HuH-7 (cell line): Measurements from ENCODE around the gene DELE1.
"Not testable (repeated sequence)": the region's sequence is repeated elsewhere in the genome, so short reads cannot be mapped to it uniquely, and the experiment has no call there.

Experiments
- DNase-seq: peaks from one replicate; pipeline ENCODE4 v3.0.0; 2011; ENCODE audit warnings: low spot score

DELE1 gene

DNA sequence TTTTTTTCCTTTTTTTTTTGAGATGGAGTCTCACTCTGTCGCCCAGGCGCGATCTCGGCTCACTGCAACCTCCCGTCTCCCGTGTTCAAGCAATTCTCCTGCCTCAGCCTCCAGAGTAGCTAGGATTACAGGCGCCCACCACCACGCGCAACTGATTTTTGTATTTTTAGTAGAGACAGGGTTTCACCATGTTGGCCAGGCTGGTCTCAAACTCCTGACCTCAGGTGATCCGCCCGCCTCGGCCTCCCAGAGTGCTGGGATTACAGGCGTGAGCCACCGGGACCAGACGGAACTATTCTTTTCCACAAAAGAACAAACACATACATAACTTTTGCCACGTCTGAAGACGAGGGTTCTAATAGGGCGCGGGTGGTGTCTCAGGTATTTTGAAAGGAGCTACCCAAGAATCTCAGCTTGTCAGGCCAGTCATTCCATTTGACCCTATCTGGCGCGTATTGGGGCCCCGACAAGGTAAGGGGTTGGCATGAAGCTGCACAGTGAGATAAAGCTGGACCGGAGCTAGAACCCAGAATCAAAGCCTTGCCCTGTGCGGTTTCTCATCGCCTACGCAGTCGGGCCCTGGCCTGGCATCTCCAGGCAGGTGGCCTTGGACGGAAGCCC, 734 bp upstream of the DELE1 start:
- DNase-seq: not testable (repeated sequence)

- no peak for DNase-seq
These were observed 2.8 kb downstream of the DELE1 start for GRCh38 chr5:141926434-141926833.

DNA sequence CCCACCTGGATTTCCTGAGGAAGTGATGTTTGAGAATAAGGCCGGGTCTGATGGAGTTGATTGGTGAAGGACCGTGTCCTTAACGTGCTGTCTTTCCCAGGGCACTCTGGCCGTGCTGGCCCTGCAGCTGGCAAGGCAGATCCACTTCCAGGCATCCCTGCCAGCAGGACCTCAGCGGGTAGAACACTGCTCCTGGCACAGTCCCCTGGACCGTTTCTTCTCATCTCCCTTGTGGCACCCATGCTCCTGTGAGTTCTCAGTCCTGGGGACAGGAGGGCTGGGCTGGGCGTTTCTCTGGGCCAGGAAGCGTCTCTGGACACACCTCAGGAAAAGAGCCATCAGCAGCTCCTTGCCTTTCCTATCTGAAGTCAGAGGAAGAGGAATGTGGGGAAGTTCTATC, 4.4 kb downstream of the DELE1 start:
- DNase-seq: no peak

DNA sequence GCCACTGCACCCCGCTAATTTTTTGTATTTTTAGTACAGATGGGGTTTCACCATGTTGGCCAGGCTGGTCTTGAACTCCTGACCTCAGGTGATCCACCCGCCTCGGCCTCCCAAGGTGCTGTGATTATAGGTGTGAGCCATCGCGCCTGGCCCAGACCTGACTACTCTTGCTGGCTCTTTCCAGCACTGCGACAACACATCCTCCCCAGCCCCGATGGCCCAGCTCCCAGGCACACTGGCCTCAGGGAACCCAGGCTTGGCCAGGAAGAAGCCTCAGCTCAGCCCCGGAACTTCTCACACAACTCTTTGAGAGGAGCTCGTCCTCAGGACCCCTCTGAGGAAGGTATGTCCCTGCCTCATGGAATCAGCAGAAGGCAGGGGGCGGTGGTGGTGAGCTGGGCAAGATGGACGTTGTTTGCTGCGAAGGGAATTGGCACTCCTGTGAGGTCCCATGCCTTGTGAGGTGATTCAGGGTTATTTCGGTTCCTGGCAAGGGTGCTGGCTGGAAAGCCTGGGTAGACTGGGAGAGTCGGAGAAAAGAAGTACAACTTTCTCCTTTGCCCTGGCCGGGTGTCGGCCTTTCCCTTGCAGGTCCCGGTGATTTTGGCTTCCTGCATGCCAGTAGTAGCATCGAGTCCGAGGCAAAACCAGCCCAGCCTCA, 5.9 kb downstream of the DELE1 start:
- DNase-seq: no peak

DNA sequence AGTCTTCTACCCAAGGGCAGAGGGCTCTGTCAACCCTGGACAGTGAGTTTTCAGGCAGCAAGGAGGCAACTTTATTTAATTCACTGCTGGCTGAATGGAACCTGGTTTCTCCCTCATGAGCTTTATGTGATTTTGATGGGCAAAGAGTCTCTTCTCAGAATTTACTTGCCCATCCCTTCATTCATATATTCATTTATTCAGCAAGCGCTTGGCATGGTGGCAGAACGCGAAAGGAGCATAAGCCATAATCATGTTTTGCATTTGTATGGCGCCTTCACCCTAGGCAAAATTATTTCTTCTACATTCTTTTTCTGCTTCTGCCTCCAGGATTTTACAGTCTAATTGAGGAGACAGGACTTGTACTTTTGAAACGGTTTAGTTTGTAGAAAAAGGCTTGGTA, 8.0 kb downstream of the DELE1 start:
- no peak for DNase-seq

GRCh38 chr5:141933151-141933550, 9.5 kb downstream of the DELE1 start:
- no peak for DNase-seq

DNA sequence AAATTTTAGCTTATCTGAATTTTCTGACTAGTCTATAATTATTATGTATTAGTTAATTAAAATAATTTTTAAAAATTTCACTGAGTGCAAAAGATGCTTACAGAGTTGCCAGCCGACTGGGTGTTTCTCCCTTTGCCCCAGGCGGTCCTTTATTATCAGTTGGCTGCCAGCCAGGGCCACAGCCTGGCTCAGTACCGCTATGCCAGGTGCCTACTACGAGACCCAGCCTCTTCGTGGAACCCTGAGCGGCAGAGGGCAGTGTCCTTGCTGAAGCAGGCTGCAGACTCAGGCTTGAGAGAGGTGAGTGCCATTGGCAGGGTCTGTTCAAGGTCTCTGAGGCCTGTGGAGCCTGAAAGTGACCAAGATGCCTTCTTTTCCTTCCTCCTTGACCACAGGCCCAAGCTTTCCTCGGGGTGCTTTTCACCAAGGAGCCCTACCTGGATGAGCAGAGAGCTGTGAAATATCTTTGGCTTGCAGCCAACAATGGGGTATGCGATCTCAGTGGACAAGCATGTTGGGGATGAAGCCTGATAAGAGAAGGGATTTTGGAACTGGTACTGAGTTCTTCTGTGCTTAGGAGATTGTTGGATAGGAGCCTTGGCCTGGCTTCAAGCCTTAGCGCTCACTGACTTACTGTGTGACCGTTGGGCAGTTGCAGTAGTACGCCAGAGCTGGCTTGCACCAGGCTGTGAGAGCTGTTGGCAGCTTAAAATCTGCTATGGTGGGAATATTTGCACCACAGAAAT, 10.6 kb downstream of the DELE1 start:
- no peak for DNase-seq

DNA sequence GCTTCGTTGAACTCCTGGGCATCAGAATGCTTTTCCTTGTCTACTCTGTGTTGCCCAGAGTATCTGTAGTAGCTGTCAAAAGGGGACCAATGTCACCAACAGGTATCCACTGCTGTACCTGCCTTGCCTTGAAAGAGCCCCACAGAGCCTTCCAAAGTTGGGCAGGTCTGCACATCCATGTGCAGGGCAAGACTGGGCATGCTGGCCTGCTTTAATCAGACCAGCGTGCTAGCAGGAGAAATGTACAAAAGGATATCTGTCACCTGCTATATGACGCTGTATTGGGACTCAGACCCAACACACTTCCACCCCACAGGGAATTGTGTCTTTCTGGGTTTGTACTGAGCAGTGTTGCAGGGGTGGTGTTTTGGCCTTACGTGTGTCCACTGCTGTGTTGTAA, 11.9 kb downstream of the DELE1 start:
- no peak for DNase-seq

DNA sequence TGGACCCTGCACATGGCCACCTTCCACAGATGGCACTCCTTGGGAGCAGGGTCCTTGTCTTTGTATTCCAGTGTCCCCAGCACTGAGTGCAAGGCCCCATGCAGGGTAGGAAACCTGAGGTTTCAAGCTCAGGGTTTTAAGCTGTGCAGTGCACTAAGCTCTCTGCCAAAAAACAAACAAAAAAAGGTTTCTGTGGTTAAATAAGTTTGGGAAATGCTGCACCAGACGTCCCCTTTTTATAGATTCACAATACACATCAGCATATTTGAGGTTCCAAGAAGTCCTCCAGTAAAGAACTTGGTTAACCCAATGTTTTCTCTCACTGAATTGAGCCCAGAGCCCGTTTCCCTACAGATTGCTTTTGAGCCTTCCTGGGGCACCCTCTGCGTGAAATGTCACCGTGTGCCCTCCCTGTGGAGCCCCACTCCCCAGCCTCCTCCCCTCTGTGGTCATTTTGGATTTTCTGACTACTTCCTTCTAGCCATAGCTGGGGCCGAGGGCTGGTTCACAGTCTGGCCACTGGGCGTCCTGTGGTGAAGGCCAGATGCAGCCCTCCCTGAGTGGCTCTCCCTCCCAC, 17.1 kb downstream of the DELE1 start:
- no peak for DNase-seq

GRCh38 chr5:141941307-141941706, 17.6 kb downstream of the DELE1 start:
- no peak for DNase-seq

DNA sequence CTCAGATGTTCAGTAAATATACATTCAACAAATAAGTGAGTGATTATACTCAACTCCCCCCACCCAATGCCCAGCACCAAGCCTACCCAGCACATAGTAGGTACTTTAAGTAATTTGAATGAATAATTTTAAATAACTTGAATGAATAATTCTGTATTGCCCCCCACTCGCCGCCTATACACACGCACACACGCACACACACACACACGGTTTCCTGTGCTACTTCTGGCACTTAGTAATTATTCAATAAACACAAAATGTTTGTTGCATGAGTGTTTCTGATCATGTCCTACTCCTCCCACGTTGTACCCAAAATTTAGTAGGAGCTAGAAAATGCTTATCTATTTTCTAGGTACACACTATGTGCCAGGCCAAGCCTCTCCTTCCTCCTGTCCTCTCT, 18.1 kb downstream of the DELE1 start:
- no peak for DNase-seq

- DNase-seq: no peak
These were observed 18.6 kb downstream of the DELE1 start for GRCh38 chr5:141942185-141942857.

- DNase-seq: no peak
These were observed 20.4 kb downstream of the DELE1 start for GRCh38 chr5:141944076-141944475.

DNA sequence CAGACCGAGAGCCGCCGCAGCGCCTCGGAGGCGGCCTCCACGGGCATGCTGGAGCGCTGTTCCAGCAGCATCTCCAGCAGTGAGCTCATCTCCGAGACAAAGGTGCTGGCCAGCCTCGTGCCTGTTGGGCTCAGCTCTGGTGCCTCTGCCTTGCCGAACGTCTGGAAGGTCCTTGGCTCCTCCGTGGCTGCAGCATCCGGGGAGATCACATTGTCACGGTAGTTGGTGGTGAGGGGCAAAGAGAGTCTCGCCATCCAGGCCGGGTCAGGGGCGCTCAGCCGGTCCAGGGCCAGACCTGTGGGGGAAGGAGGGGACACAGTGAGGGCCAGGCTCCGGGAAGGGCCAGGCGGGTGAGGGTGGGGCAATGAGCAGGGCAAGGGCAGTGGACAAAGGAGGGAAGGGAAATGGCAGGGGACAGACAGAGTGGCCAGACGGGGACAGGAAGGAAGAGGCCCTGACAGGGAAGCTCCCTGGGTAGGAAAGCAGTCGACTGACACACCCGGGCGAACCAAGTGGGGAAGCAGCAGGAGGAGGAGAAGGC, 21.9 kb downstream of the DELE1 start:
- DNase-seq: no peak

DNA sequence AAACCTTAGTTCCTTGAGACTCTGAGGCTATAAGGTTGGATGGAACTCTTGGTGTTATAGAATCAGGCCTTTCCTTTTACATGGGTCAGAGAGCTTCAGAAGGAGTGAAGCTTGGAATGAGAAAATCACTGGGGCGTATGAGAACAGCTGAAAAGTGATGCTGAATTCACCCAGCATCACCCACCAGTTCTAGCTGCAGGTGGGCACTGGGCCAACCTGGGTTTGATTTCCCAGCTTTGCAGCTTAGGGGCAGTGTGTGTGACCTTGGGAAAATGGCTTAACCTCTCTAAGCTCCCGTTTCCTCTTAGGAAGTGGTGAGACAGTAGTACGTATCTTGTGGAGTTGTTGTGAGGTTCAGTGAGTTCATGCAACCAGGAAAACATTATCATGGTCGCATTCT, 23.6 kb downstream of the DELE1 start:
- DNase-seq: no peak

DNA sequence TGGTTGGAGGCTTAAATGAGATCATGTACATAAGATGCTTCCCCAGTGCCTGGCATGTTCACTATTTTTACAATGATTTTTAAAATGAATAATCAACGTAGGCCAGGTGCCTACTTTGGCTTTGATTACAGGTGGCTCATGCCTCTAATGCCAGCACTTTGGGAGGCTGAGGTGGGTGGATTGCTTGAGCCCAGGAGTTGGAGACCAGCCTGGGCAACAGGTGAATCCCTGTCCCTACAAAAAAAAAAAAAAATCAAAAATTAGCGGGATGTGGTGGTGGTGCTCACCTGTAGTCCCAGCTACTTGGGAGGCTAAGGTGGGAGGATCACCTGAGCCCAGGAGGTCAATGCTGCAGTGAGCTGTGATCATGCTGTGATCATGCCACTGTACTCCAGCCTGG, 25.1 kb downstream of the DELE1 start:
- DNase-seq: no peak

DNA sequence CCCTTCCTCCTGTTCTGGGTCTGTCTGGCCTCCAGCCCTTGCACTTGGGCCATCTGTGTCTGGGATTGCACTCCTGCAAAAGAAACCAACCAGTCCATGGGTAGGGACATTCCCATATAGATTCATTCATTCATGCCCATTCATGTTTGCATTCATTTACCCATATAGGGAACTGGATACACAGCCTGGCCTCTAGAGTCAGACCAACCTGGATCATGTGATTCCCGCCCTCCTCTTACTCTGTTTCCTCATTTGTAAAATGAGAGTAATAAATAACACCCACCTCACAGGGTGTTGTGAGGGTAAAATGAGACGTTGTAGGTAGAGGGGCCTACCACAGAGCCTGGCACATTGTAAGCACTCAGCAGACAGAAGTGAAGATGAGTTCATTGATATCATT, 25.8 kb downstream of the DELE1 start:
- no peak for DNase-seq

DNA sequence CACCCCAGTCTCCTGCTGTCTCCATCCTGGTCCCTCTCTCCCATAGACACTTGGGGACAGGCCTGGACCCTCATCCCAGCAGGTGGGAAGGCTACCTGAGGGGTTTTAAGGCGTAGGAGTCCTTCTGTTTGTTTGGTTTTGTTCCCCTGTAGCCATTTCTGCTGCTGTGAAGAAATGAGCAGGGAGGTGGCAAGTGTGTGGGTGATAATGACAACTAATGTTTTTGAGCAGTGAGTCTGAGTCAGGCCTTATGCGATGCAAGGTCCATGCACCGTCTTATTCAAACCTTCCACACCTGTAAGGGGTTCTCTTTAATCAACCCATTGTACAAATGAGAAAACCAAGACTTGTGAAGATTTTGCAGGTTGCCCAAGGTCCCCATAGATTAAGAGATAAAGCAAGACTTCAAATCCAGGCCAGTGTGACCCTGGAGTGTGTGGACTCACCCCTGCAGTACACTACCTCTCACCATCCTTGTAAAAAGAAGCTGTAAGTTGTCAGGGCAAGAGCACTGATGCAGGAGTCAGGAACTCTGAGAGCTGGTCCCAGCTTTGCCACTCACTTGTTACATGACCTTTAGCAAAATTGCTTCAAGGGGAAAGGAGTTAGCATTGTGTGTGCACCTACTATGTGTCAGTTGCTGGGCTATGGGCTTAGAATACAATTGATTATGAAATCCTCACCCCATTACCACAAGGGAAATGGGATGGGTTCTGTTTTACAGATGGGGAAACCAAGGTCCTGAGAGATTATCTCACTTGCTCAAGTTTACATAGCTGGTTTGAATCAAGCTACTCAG, 26.7 kb downstream of the DELE1 start:
- no peak for DNase-seq

DNA sequence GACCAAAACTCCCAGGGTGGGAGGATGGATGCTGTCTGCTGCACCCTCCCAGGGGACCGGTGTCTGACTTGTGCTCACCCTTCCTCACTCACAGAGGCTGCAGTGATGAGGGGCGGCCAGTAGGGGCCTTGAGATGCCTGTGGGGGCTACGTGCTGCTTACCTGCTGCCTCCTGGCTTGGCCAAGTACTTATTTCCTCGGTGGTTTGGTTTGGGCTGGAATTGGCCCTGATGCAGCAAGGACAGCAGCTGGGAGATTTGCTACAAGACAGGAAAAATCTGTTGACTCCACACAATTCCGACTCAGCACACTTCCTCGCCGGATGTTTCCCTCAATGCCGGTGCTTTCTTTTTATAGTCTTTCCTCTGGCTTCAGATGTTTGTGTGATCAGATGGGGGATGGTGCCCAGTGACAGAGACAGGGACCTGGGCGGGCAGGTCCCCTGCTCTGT, 27.7 kb downstream of the DELE1 start:
- DNase-seq: peak; percentile 71

- no peak for DNase-seq
These were observed 28.3 kb downstream of the DELE1 start for GRCh38 chr5:141952020-141952419.

- no peak for DNase-seq
These were observed 30.5 kb downstream of the DELE1 start for GRCh38 chr5:141954194-141954593.
